LNCaP clone FGC (cell line): ENCODE measurements around the gene CDHR5.

Experiments
- DNase-seq: peaks from one replicate; pipeline ENCODE4 v3.0.0-alpha.2; 2011; ENCODE audit warnings: low read depth
- H3K4me3 ChIP-seq: 2 replicates; pipeline ENCODE4 v1.5.1; 2011; ENCODE audit warnings: mild to moderate bottlenecking, low read depth, low read length, control low read depth
- CTCF ChIP-seq: IDR thresholded peaks from 2 replicates; pipeline ENCODE4 v1.5.1; 2012; ENCODE audit warnings: mild to moderate bottlenecking; ENCODE audit not compliant: control insufficient read depth, insufficient read depth; ENCODE audit errors: extremely low read depth

CDHR5 gene

DNA sequence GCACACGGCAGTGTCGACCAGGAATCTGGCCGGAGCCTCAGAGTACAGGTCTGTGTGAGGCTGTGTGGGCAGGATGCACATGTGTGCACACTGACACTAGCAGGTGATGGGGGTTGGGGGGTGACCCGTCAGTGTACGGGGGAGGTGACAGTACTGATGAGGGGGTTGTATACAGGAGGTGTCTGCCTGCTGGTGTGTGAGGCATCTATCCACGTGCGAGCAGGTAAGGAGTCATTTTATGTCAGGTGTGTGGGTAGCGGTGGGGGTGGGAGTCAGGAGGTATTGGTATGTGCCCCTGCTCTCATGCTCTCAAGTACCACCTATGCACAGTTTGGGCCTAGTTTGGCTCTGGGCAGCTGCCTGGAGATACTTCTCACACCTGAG is 53.0 kb downstream of the CDHR5 start:
- no peak for DNase-seq
- TF ChIP-seq CTCF = no peak
- H3K4me3 ChIP-seq = no peak overlapping the region

GRCh38 chr11:569158-569885 is 55.4 kb downstream of the CDHR5 start:
- TF ChIP-seq CTCF = no peak
- peak overlapping the region; percentile 75 for H3K4me3 ChIP-seq
- DNase-seq = no peak

DNA sequence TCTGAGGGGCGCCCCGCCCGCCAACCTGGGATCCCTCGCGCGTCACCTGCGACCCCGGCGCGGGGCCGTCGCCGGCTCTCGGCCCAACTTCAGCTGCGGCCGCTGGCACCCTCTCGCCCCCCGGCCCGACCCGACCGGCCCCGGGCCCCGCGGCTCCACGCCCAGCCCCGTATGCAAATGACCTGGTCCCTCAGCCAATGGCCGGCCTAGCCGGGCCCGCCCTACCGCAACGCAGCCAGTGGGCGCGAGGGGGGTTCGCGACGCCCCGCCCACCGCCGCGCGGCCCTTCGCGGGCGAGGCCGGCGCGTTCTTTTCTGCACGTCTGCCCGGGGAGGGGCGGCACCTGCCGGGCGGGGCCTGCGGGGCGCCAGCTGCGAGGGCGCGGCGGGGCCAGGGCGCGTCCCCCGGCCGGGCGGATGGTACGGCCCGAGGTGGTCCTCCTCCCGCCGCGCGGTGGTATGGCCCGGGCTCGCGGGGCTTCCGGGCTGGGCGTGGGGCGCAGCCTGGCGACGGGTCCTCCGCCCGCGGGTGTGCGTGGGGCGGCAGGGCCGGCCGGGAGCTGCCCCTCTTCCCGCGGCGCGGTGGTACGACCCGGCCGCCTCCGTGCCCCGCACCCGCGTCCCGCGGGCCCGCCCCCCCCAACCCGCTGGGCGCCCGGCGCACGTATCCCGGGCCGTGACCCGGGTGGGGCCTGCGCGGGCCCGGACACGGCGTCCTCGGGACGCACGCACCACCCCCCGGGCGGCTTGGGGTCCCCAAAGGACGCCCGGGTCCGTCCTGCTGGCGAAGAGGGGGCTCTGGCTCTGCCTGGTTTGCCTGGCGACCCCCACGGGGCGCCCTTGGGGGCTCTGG is 56.2 kb downstream of the CDHR5 start:
- H3K4me3 ChIP-seq = peak overlapping the region; percentile 75
- TF ChIP-seq CTCF = no peak
- DNase-seq = peak; percentile 70

GRCh38 chr11:567629-568292 is 57.0 kb downstream of the CDHR5 start:
- H3K4me3 ChIP-seq = peak overlapping the region; percentile 64
- no peak for TF ChIP-seq CTCF
- DNase-seq = no peak

GRCh38 chr11:567011-567628 is 57.6 kb downstream of the CDHR5 start:
- DNase-seq = no peak

More at GRCh38 chr11:567011-567628, 57.6 kb downstream of the CDHR5 start:
- TF ChIP-seq CTCF = no peak
- peak overlapping the region; percentile 64 for H3K4me3 ChIP-seq
